Stimulated activated CD4-positive, alpha-beta T cell treated with anti-CD3 and anti-CD28 coated beads, Interleukin-2, amount 100 ng/mL, for 24 hours (primary cell): ENCODE results near the gene C1orf141.
"Not testable (repeated sequence)": the region's sequence is repeated elsewhere in the genome, so short reads cannot be mapped to it uniquely, and the experiment has no call there.

Experiments used
- DNase-seq, 2 donors: peaks; one replicate each; pipeline ENCODE4 v3.0.0-alpha.2; 2020

The C1orf141 gene

DNA sequence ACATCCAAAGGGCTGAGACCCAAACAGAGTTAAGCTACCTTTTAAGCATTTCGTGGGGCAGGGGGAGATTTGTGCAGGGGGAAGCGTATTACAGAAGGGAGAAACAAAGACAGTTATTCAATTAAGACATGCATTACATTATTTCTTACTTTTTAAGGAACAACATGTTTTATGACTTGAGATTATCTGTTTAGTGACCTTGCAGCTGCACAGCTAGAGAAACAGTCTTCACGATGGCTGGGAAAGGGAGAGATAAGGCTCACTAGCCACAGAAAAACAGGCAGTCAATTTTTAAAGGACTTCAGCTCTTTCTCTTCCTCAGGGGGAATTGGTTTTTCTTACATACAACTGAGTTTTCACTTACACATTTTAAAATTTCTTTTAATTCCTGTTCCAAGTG, 7.1 kb upstream of the C1orf141 start:
- DNase-seq, result not testable (repeated sequence)

DNA sequence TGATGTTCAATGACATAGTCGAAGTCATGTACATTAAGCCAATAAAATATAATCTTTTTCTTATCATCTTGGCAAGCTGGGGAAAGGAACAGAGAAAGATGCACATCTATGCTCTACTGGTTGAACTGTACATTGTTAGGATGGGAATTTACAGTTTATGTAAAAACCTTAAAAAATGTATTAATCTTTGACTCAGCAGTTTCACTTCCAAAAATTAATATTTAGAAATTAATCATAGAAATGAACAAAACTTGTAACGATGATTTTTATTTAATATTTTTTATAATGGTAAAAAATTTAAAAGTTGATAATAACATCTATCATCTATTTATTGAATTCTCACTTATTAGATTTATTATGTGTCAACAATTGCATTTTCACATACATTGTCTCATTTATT, 5.7 kb upstream of the C1orf141 start:
- no peak for DNase-seq

DNA sequence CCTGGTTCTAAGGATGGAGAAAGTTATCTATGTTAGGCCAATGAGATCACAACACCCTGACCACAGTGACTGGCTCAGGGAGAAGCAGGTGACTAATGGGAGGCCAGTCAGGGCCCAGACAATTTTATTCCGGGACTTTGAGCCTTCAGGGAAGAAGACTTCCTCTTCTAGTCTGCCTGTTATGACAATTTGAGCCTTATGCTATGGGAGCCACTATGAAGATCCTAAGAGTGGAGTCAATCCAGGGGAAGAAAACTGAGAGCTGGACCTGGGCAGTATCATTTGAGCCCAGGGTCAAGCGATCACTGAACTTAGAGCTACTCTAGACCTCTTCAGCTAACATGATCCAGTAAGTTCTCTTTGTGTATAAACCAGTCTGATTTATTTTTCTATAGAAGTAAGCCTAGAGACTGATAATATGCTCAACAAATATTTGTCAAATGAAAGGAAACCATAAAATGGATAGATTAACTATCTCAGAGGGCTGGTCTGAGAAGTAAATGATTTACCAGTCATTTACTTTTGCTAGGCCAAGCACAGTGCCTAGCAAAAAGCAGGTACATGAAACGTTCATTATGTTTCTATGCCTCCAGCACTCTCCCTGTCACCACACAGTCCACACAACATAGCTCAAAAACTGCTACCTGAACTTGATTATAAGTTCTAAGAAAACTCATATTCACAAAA, 4.2 kb upstream of the C1orf141 start:
- DNase-seq, result no peak

DNA sequence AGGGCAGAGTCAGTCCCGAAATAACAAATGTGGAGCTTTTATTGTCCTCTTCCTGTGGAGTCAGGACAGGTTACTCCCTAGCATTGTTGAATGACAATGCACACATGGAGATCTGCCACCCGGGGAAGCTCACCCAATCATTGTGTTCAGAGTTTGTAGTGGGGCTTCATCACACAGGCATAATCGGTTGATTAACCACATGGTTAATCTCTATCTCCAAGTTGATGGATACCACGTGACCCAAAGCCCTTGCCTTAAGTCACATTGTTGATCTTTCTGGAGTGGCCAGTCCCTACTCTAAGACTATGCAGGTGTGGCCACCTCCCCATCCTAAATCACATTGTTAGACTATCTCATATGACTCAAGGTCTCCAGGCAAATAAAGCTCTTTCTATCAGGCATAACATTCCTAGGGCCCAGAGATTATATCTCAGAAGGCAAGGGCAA, 2.6 kb upstream of the C1orf141 start:
- no peak for DNase-seq

DNA sequence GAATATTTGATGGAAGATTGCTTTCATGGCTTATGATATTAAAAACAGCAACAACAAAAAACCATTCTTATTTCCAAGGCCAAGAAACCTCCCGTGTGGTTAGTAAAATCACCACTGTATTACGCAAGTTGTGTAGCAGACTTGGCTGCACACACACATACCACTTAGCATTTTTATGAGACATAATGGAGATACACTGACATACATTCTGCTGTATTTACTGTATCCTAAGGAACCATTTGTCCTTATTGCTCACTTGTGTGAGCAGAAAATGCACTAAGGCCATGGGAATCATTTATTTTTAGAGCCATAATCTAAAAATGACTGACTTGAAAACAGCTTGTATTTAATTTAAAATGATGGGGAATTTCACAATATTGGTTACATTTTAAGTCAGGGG, 584 bp upstream of the C1orf141 start:
- no peak for DNase-seq

DNA sequence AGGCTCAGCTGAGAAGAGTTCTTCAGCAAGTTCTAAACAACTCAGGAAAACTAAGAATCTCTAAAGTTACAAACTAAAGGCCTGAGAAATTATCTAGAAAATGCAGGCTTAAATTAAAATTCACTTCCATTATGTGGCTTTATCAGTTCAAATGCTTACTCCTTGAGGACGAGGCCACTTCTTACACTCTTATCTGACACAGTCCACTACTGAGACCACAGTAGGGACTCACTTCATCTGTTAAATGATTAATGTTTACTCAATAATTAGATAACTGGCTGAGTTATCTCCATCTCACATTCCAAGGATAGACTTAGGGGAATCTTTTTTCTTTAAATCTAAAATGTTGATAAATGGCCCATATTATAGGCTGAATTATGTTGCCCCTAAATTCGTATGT, 1.6 kb downstream of the C1orf141 start:
- no peak for DNase-seq

DNA sequence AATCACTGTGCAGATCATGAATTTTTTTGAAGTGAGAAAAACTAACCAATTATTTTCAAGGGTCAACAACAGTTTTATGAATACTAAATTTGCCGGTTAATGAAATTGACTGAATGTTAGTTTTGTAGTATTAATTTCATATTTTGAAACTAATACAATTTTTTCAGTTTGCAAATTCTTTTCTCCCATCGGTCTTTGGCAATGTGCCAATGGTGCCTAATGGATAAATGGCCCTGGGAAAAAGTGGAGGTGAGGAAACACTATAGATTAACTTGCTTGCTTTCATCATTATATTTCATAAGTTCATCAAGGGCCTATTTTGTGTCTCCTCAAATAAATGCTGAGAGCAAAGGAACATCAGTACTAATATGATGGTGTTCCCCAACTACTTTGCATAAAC, 4.1 kb downstream of the C1orf141 start:
- DNase-seq, result no peak

DNA sequence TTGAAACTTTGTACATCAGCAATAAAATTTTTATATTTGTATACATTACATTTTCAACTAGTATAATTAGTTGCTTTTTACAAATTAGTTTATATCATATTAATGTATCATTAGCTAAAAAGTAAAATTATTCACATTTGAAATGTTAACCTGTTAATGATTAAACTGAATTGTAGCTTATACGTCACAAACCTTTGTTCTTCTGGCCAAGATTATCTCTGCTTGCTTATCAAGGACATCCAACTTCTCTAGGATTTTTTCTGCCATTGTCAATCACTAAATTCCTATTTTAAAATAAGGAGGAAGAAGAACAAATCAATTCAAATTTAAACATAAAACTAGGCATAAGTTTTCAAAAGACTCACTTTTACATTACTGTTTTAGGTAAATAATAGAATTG, 7.8 kb downstream of the C1orf141 start:
- DNase-seq, result no peak

DNA sequence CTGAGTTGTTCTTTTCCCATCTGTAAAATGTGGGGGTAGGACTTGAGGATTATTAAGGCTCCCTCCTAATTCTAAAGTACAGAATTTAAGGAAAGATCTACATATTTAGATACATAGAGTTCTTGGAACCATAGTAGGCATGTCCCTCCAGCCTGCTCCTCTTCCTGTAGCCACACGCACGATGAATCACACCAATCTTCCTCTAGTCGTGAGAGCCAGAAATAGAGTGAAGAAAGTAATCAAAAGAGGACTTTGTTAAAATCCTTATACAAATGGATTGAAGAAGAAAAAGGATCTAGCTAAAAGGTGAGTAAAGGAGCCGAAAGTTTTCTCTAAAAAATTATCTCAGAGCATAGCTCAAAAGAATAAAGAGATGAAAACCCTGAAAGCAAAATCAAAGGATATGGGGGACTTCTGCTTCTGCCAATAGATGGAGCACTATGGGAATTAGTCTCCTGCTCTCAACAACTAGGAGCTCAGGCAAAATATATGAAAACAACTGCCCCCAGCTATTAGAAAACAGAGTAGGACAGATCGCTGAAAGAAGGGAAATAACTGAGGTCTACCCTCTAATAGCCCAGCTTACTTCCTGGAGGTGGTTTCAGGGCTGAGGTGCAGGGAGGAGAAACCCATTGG, 8.5 kb downstream of the C1orf141 start:
- DNase-seq, result no peak

DNA sequence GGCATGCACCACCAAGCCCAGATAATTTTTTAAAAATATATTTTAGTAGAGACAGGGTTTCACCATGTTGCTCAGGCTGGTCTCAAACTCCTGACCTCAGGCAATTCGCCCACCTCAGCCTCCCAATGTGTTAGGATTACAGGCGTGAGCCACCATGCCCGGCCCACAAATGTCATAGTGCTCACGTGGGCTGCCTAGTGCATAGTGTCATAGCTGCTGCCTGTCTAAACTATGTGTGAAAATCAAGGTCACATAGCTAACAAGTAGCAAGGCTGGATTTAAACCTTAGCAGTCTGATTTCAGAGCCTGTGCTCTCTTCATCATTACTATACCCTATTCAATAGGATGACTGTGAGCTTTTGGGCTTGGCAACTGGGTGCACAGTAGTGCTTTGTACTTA, 10.3 kb downstream of the C1orf141 start:
- no peak for DNase-seq

DNA sequence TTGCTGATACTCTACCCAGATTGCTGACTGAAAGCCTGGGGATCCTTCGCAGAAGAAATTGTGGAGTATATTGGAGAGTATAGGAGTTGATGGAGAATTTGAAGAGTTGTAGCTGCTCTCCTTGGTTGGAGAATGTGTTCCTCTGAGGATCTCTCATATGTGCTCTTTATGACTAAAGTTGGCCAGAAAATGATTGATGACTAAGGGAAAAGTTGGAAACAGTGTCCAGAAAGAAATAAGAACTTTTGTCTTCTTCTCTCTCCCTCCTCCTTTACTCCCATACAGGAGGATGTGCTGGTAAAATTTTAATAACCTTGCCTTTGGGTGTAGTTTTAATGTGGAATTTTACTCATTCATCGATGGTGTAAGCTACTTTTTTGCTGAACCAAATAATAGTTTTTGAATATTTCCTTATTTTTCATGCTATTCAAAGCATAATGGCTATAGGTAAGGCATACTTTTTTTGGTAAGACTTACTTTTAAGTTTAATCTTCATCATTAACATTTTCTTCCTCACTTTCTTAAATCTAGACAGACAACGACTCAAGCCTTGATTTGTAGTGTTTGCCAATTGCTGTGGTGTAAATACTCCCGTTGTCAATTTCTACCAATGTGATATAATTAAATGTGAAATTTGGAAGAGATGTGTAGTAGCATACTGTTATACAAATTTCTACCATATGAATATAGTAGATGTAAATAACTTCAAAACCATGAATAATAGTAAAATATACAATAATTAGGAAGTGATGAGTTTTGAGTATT, 13.7 kb downstream of the C1orf141 start:
- DNase-seq, result no peak

DNA sequence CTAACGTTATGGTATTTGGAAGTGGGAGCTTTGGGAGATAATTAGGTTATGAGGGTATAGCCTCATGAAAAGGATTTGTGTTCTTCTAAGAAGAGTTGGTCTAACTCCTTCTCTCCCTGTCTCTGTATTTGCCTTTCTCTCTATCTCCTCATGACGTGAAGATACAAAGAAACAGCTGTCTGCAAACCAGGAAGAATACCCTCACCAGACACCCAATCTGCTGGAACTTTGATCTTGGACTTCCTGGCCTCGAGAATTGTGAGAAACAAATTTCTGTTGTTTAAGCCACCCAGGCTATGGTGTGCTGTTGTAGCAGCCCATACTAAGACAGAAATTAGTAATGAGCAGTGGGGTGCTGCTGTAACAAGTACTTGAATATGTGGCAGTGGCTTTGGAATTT, 16.1 kb downstream of the C1orf141 start:
- no peak for DNase-seq

DNA sequence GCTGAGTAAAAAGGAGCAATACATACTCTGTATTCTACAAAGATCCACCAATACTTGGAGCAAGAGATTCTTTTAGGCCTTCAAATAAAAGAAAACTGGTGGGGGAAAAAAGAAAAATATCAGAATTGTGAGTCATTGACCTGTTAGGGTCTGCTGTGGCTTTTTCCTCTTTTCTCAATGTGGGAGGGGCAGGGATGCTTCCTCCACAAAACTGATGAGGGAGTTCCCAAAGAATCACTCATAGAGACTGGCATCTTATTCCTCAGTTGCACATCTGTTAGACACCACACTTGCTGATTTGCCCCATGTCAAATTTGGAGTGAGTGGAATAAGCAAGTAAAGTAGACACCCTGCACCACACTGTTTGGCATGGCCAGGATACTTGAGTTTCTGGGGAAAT, 16.6 kb downstream of the C1orf141 start:
- no peak for DNase-seq

DNA sequence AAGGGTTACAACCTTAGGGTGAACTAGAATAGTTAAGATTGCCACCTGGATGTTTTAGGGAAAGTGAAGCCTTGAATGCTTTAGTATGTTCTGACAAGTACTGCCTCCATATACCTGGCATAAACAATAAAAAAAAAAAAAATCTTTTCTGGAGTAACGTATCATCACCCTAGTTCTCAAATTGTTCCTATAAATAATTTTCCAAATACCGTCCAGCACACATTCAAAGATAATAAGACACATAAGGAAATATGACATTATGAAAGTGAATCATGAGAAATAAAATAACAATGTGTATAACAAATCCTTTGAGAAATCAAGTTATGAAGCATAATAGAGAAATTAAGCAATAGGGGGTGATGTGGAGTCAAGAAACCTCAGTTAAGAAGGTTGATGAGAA, 20.6 kb downstream of the C1orf141 start:
- DNase-seq, result no peak

DNA sequence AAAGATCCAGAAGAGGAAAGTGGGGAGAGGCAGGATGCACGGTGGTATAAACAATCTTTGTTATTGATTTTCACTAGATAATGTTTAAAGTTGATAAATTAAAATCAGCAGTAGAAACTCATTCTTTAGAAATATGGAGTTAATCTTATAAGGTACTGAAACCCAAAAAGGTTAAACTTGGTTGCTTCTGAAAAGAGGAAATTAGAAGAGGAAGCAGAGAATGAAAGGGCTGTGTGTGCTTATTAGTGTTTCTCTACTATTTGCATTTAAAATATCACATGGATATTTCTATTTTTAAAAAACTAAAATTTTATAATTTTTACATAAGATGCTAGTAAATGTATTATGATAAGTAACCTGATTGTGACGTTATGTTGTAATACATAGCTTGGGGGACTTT, 24.4 kb downstream of the C1orf141 start:
- no peak for DNase-seq

DNA sequence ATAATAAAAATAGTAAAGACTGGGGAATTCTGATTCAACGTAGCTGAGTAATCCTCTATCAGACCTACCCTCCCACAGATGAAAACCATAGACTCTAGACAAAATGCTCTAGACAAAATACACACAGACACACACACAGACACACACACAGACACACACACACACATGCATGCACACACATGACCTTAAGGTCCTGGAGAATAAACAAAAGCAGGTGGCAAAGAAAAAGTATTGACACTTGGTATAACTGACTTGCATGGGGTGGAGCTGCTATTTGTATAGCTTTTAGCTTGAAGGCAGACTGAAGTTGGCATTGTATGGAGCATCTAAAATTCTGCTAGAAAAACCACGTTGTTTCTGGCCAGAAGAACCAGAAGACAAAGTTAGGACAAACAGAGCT, 29.3 kb downstream of the C1orf141 start:
- DNase-seq, result no peak

DNA sequence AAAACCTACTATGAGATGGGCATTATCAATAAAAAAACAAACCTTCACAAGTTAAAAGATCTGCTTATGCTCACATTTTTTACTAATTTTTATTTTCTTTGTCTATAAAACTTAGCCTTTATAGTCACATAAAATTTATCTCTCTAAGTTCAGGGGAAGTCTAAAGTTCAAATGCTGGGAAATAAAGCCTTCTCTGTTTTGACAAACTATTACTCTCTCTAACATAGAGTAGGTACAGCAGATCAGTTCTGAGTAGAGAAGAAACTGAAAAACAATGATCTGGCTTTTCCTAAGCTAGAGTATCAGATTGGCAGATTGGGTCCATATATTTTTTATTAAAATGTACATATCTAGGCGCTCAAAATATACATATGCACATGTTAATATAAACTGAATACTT, 31.2 kb downstream of the C1orf141 start:
- no peak for DNase-seq

DNA sequence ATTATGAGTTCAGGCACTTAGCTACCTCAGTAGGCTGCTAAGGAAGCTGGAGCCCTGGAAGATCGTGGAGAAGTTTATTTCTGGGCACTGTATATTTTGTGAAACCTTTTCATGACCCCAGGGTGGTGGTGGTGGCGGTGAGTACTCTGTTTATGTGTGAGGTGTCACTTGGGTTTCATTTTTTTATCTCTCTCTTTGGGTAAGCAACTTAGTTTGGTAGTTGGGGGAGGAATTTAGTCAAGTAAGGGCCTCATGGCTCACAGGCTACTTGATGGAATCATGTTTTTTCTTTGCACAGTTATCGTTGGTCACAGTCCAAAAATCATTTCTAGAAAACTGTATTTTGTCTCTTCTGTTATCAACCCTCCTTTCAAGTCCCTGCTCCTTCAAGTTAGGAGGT, 33.9 kb downstream of the C1orf141 start:
- no peak for DNase-seq

DNA sequence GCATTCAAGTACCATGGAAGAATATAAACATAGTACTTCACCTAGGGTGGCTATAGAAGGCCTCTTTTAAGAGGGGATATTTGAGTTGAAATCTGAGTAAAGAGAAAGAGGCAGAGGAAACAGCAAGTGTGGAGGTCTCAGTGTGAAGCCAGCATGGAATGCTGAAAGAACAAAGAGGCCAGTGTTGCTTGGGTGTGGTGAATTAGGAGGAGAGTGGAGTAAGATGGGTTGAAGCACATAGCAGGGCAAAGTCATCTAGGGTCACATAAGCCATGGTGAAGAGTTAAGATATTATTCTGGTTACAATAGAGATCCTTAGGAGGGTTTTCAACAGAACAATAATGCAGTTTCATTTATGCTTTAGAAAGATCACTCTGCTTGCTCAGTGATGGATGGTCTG, 37.5 kb downstream of the C1orf141 start:
- no peak for DNase-seq

DNA sequence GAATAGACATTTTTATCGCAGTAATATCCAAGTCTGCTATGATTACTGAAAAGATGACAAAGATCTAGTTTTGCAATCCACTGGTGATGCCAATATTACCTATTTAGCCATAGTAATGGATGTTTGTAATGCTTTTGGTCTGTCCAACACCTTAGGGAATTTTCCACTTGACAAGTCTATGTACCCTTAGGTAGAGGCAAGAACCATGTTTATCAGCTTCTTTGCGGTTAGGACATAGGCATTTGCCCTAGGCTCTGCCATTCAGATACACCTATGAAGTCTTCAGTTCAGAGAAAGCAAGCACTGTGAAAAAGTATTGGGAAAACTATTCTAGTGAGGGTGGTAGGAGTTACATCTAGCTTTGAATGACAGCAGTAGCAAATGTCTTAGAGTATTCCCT, 40.6 kb downstream of the C1orf141 start:
- DNase-seq, result no peak

DNA sequence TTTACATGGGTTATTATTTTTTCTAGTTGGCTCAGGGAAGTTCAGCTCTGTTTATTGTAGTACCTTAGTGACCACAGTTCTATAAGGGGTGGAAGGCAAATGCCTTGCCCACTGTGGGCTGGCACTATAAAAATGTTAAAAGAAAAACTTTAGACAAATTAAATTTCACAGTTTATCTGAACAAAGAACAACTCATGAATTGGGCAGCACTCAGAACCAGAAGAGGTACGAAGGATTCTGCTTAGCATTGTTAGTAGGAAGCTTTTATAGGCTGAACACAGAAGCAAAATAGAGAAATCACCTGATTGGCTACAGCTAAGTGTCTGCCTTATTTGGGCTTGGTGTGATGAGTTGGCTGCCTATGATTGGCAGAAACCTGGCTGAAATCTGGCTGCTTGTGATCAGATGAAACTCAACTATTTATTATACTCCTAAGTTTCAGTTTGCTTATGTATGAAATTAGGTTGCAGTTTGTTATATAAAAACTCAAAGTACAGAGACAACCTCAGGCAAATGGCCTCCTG, 45.0 kb downstream of the C1orf141 start:
- DNase-seq, result no peak

DNA sequence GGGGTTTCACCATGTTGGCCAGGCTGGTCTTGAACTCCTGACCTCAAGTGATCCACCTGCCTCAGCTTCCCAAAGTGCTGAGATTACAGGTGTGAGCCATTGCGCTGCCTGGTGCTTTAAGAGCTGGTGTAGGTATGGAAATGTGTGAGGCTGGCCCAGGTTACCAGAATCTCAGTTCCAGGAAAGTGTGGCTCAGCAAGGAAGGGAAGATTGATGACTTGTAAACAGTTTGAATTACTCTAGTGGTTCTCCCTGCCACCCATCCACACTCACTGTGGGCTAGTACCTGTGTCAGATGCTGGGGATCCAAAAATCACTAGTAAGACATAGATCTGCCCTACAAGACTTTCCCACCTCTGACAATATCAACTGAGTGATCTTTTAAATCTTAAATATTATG, 46.3 kb downstream of the C1orf141 start:
- DNase-seq, result no peak

DNA sequence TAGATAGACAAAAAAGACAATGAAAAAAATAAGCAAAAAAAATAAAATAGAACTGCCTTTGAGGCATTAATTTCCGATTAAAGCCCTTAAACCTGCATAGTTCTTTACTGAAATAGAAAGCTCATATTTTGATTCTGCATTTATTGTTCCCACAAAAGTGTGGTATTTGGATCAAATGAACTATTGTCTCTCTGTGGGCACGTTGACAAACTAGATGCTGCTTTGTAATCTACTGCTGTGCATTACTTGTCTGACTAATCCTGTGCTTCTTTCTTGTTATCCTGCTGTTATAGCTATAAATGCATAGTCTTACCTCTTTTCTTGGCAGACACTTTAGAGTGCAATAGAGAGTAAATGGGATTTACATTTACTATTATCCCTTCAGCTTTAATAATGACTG, 49.4 kb downstream of the C1orf141 start:
- DNase-seq, result no peak

DNA sequence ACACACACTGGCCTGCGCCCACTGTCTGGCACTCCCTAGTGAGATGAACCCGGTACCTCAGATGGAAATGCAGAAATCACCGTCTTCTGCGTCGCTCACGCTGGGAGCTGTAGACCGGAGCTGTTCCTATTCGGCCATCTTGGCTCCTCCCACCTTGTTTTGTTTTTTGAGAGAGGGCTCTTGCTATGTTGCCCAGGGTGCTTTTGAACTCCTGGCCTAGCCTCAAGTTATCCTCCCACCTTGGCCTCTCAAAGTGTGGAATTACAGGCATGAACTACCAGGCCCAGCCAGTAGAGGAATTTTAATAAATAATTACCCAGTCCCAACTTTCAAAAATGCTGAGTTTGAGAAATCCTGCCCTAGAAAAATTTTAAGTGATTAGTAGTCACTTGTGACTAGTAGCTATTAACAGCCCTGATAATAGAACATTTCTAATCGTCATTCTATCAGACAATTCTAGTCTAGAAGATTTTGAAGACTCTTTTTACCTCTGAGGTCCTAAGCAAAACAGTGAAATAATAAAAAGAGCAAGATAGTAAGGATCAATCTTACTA, 49.9 kb downstream of the C1orf141 start:
- DNase-seq, result no peak
